Endodermal cell (in vitro differentiated cells): ENCODE results near the gene DBP. TPM values are rescaled to one million over a fixed set of nuclear protein-coding genes. Genes with fewer than 3 reads are reported as not detected.

Source experiments
- DNase-seq: peaks from one replicate; pipeline ENCODE4 v3.0.0-alpha.2; 2017
- H3K27ac ChIP-seq: 2 replicates; pipeline ENCODE4 v1.5.1; 2013; ENCODE audit warnings: mild to moderate bottlenecking, low read depth, low read length, moderate library complexity
- H3K27me3 ChIP-seq: 2 replicates; pipeline ENCODE4 v1.6.1; 2013; ENCODE audit warnings: mild to moderate bottlenecking, low read length, moderate library complexity; ENCODE audit not compliant: insufficient read depth, control insufficient read depth, poor library complexity, severe bottlenecking
- H3K36me3 ChIP-seq: 2 replicates; pipeline ENCODE4 v1.7.0; 2013; ENCODE audit warnings: mild to moderate bottlenecking, low read length, moderate library complexity; ENCODE audit not compliant: control insufficient read depth, insufficient read depth
- H3K4me1 ChIP-seq: one replicate; pipeline ENCODE4 v1.7.0; 2013; ENCODE audit warnings: low read length; ENCODE audit not compliant: control insufficient read depth, insufficient read depth
- H3K4me3 ChIP-seq: 2 replicates; pipeline ENCODE4 v1.5.1; 2013; ENCODE audit warnings: mild to moderate bottlenecking, low read length, moderate library complexity
- H3K9ac ChIP-seq: 2 replicates; pipeline ENCODE4 v1.6.1; 2013; ENCODE audit warnings: mild to moderate bottlenecking, low read length, moderate library complexity; ENCODE audit not compliant: poor library complexity, severe bottlenecking; ENCODE audit errors: extremely low read depth
- H3K9me3 ChIP-seq: 2 replicates; pipeline ENCODE4 v1.6.1; 2013; ENCODE audit warnings: mild to moderate bottlenecking, low read length, moderate library complexity; ENCODE audit not compliant: control insufficient read depth
- H3K27ac Mint-ChIP-seq: 2 replicates; pipeline ENCODE4 v1.8.0; 2020; ENCODE audit warnings: mixed read lengths
- H3K27me3 Mint-ChIP-seq: 2 replicates; pipeline ENCODE4 v1.8.0; 2021; ENCODE audit warnings: mild to moderate bottlenecking, mixed read lengths; ENCODE audit not compliant: insufficient read depth
- H3K36me3 Mint-ChIP-seq: 2 replicates; pipeline ENCODE4 v1.8.0; 2020; ENCODE audit warnings: low read depth, mixed read lengths
- H3K4me1 Mint-ChIP-seq: 2 replicates; pipeline ENCODE4 v1.8.0; 2020; ENCODE audit warnings: mixed read lengths
- H3K4me3 Mint-ChIP-seq: 2 replicates; pipeline ENCODE4 v1.8.0; 2020; ENCODE audit warnings: mild to moderate bottlenecking, moderate library complexity, mixed read lengths
- H3K9me3 Mint-ChIP-seq: 2 replicates; pipeline ENCODE4 v1.8.0; 2020; ENCODE audit warnings: mild to moderate bottlenecking, mixed read lengths
- WGBS, 2 experiments: methylation state at CpG; one replicate each; pipeline versions ENCODE4 v1.1.5 to v1.1.7; 2013; ENCODE audit warnings: missing lambda C conversion rate in 2 of 2, mixed read lengths in 1 of 2; ENCODE audit not compliant: insufficient coverage in 1 of 2, insufficient read length in 1 of 2; 5-methylcytosine and 5-hydroxymethylcytosine counted together
- total RNA-seq, 2 donors: library from RNA; stranded (reverse); fragmentation: NEBNext Ultra II Directional in 1 of 2; extraction: Animal tissue kit (Norgen Biotek cat#: 25700) in 1 of 2; gene quantifications; 2 replicates in 1 of 2; 3 replicates in 1 of 2; pipeline ENCODE4 v1.2.1, GENCODE V29; 2021
- TF ChIP-seq, protein P1 (sequence below): fragments of 200-600 bp; sonication (generic); conservative IDR thresholded peaks from 2 replicates; pipeline ENCODE4 v1.5.0; 2021; ENCODE audit warnings: antibody characterized with exemption, mild to moderate bottlenecking

Gene DBP
- total RNA-seq, 2 donors from 2014 or later, result 5.3 to 13.1 TPM

GRCh38 chr19:48596679-48597465, 40.3 kb downstream of the DBP start:
- Histone ChIP-seq H3K27ac (no peak overlapping the region), H3K27me3 (no peaks in the 10 kb centered on the region), H3K36me3 (no peaks in the 10 kb centered on the region), H3K4me1 (no peaks in the 10 kb centered on the region), H3K9me3 (no peaks in the 10 kb centered on the region), H3K4me3 (no peak overlapping the region), H3K9ac (no peak overlapping the region)
- TF ChIP-seq, protein P1, sequence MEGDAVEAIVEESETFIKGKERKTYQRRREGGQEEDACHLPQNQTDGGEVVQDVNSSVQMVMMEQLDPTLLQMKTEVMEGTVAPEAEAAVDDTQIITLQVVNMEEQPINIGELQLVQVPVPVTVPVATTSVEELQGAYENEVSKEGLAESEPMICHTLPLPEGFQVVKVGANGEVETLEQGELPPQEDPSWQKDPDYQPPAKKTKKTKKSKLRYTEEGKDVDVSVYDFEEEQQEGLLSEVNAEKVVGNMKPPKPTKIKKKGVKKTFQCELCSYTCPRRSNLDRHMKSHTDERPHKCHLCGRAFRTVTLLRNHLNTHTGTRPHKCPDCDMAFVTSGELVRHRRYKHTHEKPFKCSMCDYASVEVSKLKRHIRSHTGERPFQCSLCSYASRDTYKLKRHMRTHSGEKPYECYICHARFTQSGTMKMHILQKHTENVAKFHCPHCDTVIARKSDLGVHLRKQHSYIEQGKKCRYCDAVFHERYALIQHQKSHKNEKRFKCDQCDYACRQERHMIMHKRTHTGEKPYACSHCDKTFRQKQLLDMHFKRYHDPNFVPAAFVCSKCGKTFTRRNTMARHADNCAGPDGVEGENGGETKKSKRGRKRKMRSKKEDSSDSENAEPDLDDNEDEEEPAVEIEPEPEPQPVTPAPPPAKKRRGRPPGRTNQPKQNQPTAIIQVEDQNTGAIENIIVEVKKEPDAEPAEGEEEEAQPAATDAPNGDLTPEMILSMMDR, result no peak
- Mint-ChIP-seq H3K36me3 (no peaks in the 10 kb centered on the region), H3K27ac (no peak overlapping the region), H3K27me3 (peaks cover 3% of the 10 kb centered on the region), H3K9me3 (no peaks in the 10 kb centered on the region), H3K4me1 (peaks cover 4% of the 10 kb centered on the region), H3K4me3 (no peak overlapping the region)
- 88 to 95% methylated on average over 30 to 39 of the region's 39 CpGs for whole genome bisulfite sequencing, 2 experiments
- no peak for DNase-seq

GRCh38 chr19:48596237-48596636, 40.9 kb downstream of the DBP start:
- Histone ChIP-seq H3K36me3 (no peaks in the 10 kb centered on the region), H3K27ac (no peak overlapping the region), H3K27me3 (no peaks in the 10 kb centered on the region), H3K4me3 (no peak overlapping the region), H3K9me3 (no peaks in the 10 kb centered on the region), H3K9ac (no peak overlapping the region), H3K4me1 (no peaks in the 10 kb centered on the region)
- TF ChIP-seq, protein P1, result no peak
- no peak for DNase-seq
- Mint-ChIP-seq H3K9me3 (no peaks in the 10 kb centered on the region), H3K27ac (no peak overlapping the region), H3K4me3 (no peak overlapping the region), H3K4me1 (peaks cover 4% of the 10 kb centered on the region), H3K36me3 (no peaks in the 10 kb centered on the region), H3K27me3 (peaks cover 4% of the 10 kb centered on the region)
- 89 to 93% methylated on average over 2 to 4 of the region's 4 CpGs for WGBS, 2 experiments

GRCh38 chr19:48595833-48596232, 41.3 kb downstream of the DBP start:
- Mint-ChIP-seq H3K4me3 (no peak overlapping the region), H3K4me1 (peaks cover 4% of the 10 kb centered on the region), H3K9me3 (no peaks in the 10 kb centered on the region), H3K36me3 (no peaks in the 10 kb centered on the region), H3K27ac (no peak overlapping the region), H3K27me3 (peaks cover 8% of the 10 kb centered on the region)
- Histone ChIP-seq H3K27me3 (no peaks in the 10 kb centered on the region), H3K9me3 (no peaks in the 10 kb centered on the region), H3K9ac (no peak overlapping the region), H3K4me1 (no peaks in the 10 kb centered on the region), H3K36me3 (no peaks in the 10 kb centered on the region), H3K4me3 (no peak overlapping the region), H3K27ac (no peak overlapping the region)
- DNase-seq, result no peak
- TF ChIP-seq, protein P1, result no peak
- WGBS, 2 experiments, result 89 to 94% methylated on average over 5 to 6 of the region's 6 CpGs
